Measurements from ENCODE around the gene CXCR5. TPM values are rescaled to one million over a fixed set of nuclear protein-coding genes. Genes with fewer than 3 reads are reported as not detected.

Gene CXCR5
- total RNA-seq, 1 donor from 2014 or later = not detected

DNA sequence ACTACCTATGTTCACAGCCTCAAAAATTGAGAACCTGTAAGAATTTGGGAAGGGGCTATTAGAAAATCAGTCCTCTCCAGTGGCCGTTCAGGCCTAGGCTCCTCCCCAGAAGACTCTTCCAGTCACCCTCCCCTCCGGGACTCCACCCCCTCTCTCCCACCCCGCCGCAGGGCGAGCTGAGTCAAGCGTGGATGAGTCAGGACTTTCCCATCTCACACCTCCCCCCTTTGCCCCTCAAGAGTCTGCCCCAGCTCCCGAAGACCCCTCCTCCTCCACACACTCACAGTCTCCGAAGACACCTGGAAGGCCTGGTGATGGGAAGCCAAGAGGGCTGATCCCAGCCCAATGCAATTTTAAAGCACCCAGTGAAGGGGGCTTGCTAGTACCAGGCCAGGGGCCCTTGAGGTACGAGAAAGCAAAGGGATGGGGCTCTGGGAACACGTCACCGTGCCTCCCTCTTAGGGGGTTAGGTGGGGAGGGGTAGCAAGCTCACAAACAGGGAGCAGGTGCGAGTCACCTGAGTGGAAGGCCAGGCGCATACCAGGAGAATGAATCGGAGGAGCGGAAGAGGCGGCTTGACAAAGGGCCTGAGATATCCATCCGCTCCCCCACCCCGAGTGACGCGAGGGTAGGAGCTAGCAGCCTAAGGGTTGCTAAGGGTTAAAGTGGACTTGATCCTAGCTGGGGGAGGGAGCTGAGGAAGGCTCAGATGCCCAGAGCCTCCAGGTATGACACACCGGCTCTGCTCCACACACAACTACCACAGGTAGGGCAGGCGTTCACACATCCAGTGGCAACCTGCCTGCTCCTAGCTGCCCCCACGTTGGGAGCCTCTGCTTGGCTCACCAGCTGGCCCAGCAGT lies 28.4 kb downstream of the CXCR5 start:
- peak overlapping the region; percentile 2 to 54 (median 53) for H3K4me3 ChIP-seq (ENCODE audit: low read length in 3 of 3)

DNA sequence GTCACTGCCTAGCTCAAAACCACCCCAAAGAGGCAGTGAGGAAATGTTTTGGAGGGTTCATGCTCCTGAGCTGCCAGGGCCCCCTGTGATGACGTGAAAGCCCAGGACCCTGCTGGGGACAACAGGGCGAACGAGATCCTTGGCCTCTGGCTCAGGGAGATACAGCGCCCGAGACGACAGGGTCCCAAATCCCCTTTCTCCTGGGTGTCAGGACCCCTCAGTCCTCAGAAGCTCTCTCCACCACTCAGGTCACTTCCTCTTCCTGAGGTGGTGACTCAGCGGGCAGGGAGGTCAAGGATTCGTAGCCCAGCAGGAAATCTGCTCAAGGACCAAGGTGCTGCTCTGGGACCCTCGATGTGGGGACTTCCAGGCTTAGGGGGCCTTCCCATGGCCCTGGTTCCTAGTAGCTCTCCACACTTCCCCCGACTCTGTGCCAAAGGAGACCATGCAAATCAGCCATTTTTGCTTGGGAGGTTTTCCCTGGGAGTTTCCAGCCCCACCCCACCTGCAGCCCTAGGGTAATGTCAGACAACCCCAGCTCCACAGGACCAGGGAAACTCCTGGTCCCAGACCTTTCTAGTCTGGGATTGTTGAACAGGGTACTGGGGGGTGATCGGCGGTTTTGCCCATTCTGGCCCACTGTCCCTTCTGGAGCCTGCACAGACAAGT lies 29.2 kb downstream of the CXCR5 start:
- peak overlapping the region; percentile 99 for H3K27ac ChIP-seq (ENCODE audit: low read depth, low read length)

More for the DNA sequence above, 28.4 kb downstream of the CXCR5 start:
- Histone ChIP-seq H3K4me1 (ENCODE audit: control insufficient read depth in 3 of 3, insufficient read depth in 3 of 3, low read length in 3 of 3) (peaks cover 90 to 95% (median 95%) of the 10 kb centered on the region in 3 donors), H3K9ac (ENCODE audit: low read depth in 1 of 3, low read length in 3 of 3) (peak overlapping the region; percentile 67 to 76 (median 68)), H3K36me3 (ENCODE audit: control insufficient read depth in 3 of 3, insufficient read depth in 3 of 3, low read length in 3 of 3) (peaks cover 4 to 7% (median 5%) of the 10 kb centered on the region in 3 donors), H3K9me3 (ENCODE audit: control insufficient read depth in 3 of 3, low read length in 3 of 3) (no peaks in the 10 kb centered on the region), H3K27me3 (ENCODE audit: control insufficient read depth in 3 of 3, insufficient read depth in 3 of 3, low read length in 3 of 3) (no peaks in the 10 kb centered on the region), H3K27ac (ENCODE audit: low read depth, low read length) (peak overlapping the region; percentile 99)

DNA sequence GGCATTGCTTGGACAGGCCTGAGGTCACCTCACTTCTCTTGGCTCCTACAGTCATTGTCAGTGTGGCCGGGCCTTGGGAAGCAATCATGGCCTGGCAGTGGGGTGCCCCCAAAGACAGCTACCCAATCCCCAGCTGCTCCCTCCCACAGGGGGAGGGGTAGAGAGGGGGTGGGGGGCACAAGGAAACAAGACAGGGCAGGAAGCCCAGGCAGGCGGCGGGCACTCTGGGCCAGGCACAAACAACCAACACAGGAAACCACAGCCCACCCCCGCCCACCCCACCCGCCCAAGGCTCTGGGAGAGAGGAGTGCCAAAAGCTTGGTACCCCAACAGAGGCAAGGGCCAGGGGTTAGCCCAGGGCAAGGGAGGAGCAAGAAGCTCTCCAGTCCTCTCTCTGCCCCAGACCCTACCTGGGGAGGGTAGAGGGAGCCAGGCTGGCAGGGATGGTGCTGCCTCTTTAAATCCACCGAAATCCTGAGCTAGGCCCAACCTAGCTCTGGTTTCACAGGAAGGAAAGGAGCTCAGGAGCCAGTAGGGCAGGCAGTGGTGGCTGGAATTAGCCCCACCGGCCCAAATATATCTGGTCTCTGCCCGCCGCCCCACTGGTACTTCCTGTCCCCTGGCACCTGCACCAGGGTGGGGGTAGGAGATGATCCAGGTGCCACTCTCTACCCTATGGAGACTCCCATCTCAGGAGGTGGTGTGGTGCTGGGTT lies 29.9 kb downstream of the CXCR5 start:
- Histone ChIP-seq H3K9ac (ENCODE audit: low read depth in 1 of 3, low read length in 3 of 3) (peak overlapping the region; percentile 61 to 79 (median 76)), H3K4me1 (ENCODE audit: control insufficient read depth in 3 of 3, insufficient read depth in 3 of 3, low read length in 3 of 3) (peaks cover 92 to 95% (median 94%) of the 10 kb centered on the region in 3 donors), H3K27ac (ENCODE audit: low read depth, low read length) (peak overlapping the region; percentile 99), H3K36me3 (ENCODE audit: control insufficient read depth in 3 of 3, insufficient read depth in 3 of 3, low read length in 3 of 3) (no peaks in the 10 kb centered on the region), H3K27me3 (ENCODE audit: control insufficient read depth in 3 of 3, insufficient read depth in 3 of 3, low read length in 3 of 3) (no peaks in the 10 kb centered on the region), H3K9me3 (ENCODE audit: control insufficient read depth in 3 of 3, low read length in 3 of 3) (no peaks in the 10 kb centered on the region), H3K4me3 (ENCODE audit: low read length in 3 of 3) (peak overlapping the region; percentile 2 to 54 (median 53))

More for the DNA sequence above, 29.2 kb downstream of the CXCR5 start:
- Histone ChIP-seq H3K9ac (ENCODE audit: low read depth in 1 of 3, low read length in 3 of 3) (peak overlapping the region; percentile 61 to 76 (median 67)), H3K4me3 (ENCODE audit: low read length in 3 of 3) (peak overlapping the region; percentile 2 to 54 (median 53)), H3K4me1 (ENCODE audit: control insufficient read depth in 3 of 3, insufficient read depth in 3 of 3, low read length in 3 of 3) (peaks cover 90 to 95% (median 95%) of the 10 kb centered on the region in 3 donors), H3K36me3 (ENCODE audit: control insufficient read depth in 3 of 3, insufficient read depth in 3 of 3, low read length in 3 of 3) (peaks cover 0 to 2% (median 1%) of the 10 kb centered on the region in 3 donors), H3K9me3 (ENCODE audit: control insufficient read depth in 3 of 3, low read length in 3 of 3) (no peaks in the 10 kb centered on the region), H3K27me3 (ENCODE audit: control insufficient read depth in 3 of 3, insufficient read depth in 3 of 3, low read length in 3 of 3) (no peaks in the 10 kb centered on the region)

DNA sequence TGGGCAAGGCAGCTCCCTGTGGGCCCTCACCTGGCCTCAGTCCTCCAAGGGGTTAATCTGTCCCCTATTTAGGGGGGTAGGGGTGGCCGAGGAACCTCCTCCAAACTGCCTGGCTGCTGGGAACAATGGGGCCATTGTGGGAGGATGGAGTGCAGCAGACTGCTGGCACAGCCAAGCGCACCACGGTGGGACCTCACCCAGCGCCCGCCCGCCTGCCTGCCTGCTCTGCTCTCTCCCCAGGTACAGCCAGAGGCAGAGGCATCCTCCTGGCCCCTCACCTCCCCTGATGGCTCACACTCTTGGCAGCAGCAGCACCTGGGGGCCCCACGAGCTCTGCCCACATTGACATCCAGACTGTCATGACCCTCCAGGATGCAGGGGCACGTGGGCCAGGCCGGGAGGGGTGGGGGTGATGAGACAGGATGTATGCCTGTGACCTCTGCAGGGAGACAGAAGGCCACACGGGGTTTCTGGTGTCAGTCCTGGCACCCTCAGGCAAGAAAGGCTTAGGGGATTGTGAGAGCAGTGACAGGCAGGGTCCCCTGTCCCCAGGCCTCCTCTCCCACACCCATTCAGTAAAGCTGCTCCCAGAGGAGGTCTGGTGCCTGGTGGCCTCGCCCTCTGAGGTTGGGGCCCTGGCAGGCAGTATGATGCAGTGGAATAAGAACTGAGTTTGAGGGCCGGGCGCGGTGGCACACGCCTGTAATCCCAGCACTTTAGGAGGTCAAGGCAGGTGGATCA lies 30.7 kb downstream of the CXCR5 start:
- Histone ChIP-seq H3K4me1 (ENCODE audit: control insufficient read depth in 3 of 3, insufficient read depth in 3 of 3, low read length in 3 of 3) (peaks cover 93 to 97% (median 94%) of the 10 kb centered on the region in 3 donors), H3K9me3 (ENCODE audit: control insufficient read depth in 3 of 3, low read length in 3 of 3) (no peaks in the 10 kb centered on the region), H3K27ac (ENCODE audit: low read depth, low read length) (peak overlapping the region; percentile 99), H3K27me3 (ENCODE audit: control insufficient read depth in 3 of 3, insufficient read depth in 3 of 3, low read length in 3 of 3) (no peaks in the 10 kb centered on the region), H3K4me3 (ENCODE audit: low read length in 3 of 3) (peak overlapping the region in 2 of 3 donors; percentile 39 to 54), H3K36me3 (ENCODE audit: control insufficient read depth in 3 of 3, insufficient read depth in 3 of 3, low read length in 3 of 3) (no peaks in the 10 kb centered on the region), H3K9ac (ENCODE audit: low read depth in 1 of 3, low read length in 3 of 3) (peak overlapping the region; percentile 61 to 79 (median 76))

DNA sequence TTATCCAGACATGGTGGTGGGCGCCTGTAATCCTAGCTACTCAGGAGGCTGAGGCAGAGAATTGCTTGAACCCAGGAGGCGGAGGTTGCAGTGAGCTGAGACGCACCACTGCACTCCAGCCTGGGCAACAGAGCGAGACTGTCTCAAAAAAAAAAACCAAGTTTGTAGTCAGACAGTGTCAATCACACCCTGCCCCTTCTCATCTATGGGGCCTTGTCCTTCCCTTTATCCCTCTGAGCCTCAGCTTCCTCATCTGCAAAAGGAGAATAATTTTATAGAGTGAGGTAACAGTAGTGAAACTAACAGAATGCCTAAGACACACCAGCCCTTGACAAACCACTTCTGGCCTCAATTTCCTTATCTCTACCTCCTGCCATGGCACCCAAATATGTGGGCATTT lies 31.3 kb downstream of the CXCR5 start:
- Histone ChIP-seq H3K9me3 (ENCODE audit: control insufficient read depth in 3 of 3, low read length in 3 of 3) (no peaks in the 10 kb centered on the region), H3K27ac (ENCODE audit: low read depth, low read length) (peak overlapping the region; percentile 99), H3K4me1 (ENCODE audit: control insufficient read depth in 3 of 3, insufficient read depth in 3 of 3, low read length in 3 of 3) (peaks cover 93 to 97% (median 94%) of the 10 kb centered on the region in 3 donors), H3K9ac (ENCODE audit: low read depth in 1 of 3, low read length in 3 of 3) (peak overlapping the region; percentile 69 to 79 (median 76)), H3K36me3 (ENCODE audit: control insufficient read depth in 3 of 3, insufficient read depth in 3 of 3, low read length in 3 of 3) (no peaks in the 10 kb centered on the region), H3K27me3 (ENCODE audit: control insufficient read depth in 3 of 3, insufficient read depth in 3 of 3, low read length in 3 of 3) (no peaks in the 10 kb centered on the region), H3K4me3 (ENCODE audit: low read length in 3 of 3) (peak overlapping the region in 2 of 3 donors; percentile 23 to 54)

DNA sequence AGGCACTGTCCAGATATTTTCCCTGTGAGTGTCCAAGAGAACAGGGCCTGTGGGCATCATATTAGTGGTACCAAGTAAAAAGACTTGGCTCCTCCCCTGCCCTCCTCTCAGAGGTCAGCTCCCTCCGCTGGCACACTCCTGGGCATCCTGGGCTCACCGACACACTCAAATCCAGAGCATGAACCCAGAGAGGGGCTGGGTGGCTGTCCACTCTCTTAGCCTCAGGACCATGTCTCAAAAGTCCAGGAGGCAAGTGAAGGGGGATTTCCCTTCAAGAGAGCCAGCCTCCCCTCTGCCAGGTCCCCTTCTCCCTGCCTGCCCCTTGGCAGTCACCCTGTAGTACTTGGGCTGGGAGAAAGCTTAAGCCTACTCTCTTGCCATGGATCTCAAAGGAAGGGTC lies 31.7 kb downstream of the CXCR5 start:
- peaks cover 93 to 98% (median 95%) of the 10 kb centered on the region in 3 donors for H3K4me1 ChIP-seq (ENCODE audit: control insufficient read depth in 3 of 3, insufficient read depth in 3 of 3, low read length in 3 of 3)
- peak overlapping the region in 2 of 3 donors; percentile 15 to 54 for H3K4me3 ChIP-seq (ENCODE audit: low read length in 3 of 3)

DNA sequence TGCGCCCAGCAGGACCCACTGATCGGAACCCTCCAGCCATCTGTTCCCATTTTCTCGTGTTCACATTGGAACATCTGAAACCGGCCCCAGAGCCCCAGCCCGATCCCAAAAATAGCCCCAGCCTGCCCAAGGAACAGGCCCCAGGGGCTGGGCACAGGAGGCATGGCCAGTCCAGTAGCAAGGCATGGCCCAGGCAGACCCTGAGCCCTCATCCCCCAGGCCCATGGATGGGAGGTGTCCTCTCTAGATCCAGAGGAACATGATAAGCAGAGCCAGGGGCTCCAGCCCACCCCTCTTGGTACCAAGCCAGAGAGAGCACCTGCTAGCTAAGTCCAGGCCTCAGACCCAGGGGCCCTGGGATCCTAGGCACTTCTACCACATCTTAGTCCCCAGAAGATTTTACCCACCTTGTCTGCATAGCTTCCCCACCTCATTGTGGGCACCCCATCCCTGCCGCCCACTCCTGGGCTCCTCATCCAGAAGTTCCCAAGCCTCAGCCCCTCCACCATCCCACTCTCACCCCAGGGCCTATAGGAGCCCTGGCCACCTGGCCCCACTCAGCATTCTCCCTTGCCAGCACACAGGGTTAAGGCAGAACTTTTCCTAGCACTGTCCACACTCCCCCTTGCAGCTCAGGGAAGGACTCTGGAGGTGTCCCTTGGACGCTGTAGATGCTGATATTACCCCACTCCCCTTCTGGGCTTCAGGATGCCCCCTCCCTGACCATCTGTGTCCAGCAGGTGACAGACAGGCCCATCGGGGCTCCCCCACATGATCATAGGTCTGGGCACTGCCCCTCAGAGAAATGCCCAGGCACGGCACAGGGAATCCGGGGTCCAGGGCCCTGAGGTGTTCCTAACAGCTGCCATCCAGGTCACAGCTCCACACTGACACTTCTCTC lies 32.5 kb downstream of the CXCR5 start:
- H3K9ac ChIP-seq (ENCODE audit: low read depth in 1 of 3, low read length in 3 of 3) = peak overlapping the region; percentile 63 to 79 (median 76)

More for the DNA sequence above, 31.7 kb downstream of the CXCR5 start:
- Histone ChIP-seq H3K9ac (ENCODE audit: low read depth in 1 of 3, low read length in 3 of 3) (peak overlapping the region; percentile 69 to 79 (median 76)), H3K9me3 (ENCODE audit: control insufficient read depth in 3 of 3, low read length in 3 of 3) (no peaks in the 10 kb centered on the region), H3K27ac (ENCODE audit: low read depth, low read length) (peak overlapping the region; percentile 99), H3K27me3 (ENCODE audit: control insufficient read depth in 3 of 3, insufficient read depth in 3 of 3, low read length in 3 of 3) (no peaks in the 10 kb centered on the region), H3K36me3 (ENCODE audit: control insufficient read depth in 3 of 3, insufficient read depth in 3 of 3, low read length in 3 of 3) (no peaks in the 10 kb centered on the region)

DNA sequence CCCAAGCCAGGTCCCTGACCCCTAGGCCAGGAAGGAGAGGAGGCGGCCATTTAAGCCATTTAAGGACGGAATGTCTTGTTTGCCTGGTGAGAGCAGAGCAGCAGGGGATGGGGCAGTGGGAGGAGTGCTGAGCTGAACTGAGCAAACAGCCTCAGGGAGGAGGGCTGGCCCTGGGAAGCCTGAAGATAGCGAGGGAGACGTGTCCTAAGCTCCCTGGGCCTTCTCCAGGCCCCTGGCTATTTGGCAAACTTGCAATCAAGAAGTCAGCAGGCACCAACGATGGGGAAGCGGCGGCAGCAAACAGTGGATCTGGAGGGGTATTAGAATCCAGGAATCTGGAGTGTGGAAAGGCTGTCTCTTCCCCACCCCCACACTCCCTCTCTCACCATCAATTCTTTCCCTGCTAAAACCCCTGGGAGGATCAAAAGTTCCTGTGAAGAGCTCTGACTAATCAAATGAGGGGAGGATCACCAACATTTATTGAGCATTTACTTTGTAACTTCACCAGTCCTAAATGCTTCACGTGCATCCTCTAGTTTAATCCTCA lies 33.2 kb downstream of the CXCR5 start:
- Histone ChIP-seq H3K27ac (ENCODE audit: low read depth, low read length) (peak overlapping the region; percentile 99), H3K36me3 (ENCODE audit: control insufficient read depth in 3 of 3, insufficient read depth in 3 of 3, low read length in 3 of 3) (no peaks in the 10 kb centered on the region), H3K4me1 (ENCODE audit: control insufficient read depth in 3 of 3, insufficient read depth in 3 of 3, low read length in 3 of 3) (peaks cover 96 to 98% (median 96%) of the 10 kb centered on the region in 3 donors), H3K9me3 (ENCODE audit: control insufficient read depth in 3 of 3, low read length in 3 of 3) (no peaks in the 10 kb centered on the region), H3K27me3 (ENCODE audit: control insufficient read depth in 3 of 3, insufficient read depth in 3 of 3, low read length in 3 of 3) (no peaks in the 10 kb centered on the region), H3K4me3 (ENCODE audit: low read length in 3 of 3) (peak overlapping the region; percentile 52 to 54 (median 54)), H3K9ac (ENCODE audit: low read depth in 1 of 3, low read length in 3 of 3) (peak overlapping the region; percentile 63 to 79 (median 76))

More for the DNA sequence above, 32.5 kb downstream of the CXCR5 start:
- peak overlapping the region; percentile 99 for H3K27ac ChIP-seq (ENCODE audit: low read depth, low read length)
- no peaks in the 10 kb centered on the region for H3K27me3 ChIP-seq (ENCODE audit: control insufficient read depth in 3 of 3, insufficient read depth in 3 of 3, low read length in 3 of 3)
- peaks cover 96 to 98% (median 96%) of the 10 kb centered on the region in 3 donors for H3K4me1 ChIP-seq (ENCODE audit: control insufficient read depth in 3 of 3, insufficient read depth in 3 of 3, low read length in 3 of 3)
- peak overlapping the region; percentile 52 to 54 (median 54) for H3K4me3 ChIP-seq (ENCODE audit: low read length in 3 of 3)
- H3K36me3 ChIP-seq (ENCODE audit: control insufficient read depth in 3 of 3, insufficient read depth in 3 of 3, low read length in 3 of 3) = no peaks in the 10 kb centered on the region
- no peaks in the 10 kb centered on the region for H3K9me3 ChIP-seq (ENCODE audit: control insufficient read depth in 3 of 3, low read length in 3 of 3)

All from skeletal muscle tissue (tissue), 4 donors.